Astrocyte of the spinal cord (primary cell): ENCODE measurements around the gene BBS4.

ENCODE experiments used
- DNase-seq: peaks from one replicate; pipeline ENCODE4 v3.0.0; 2011; ENCODE audit warnings: low read depth, low spot score
- H3K4me3 ChIP-seq: 2 replicates; pipeline ENCODE4 v1.5.1; 2011; ENCODE audit warnings: low read depth, mild to moderate bottlenecking, low read length, moderate library complexity
- in situ Hi-C: cut with HindIII; loops from 2 replicates; pipeline ENCODE4 v1.10.0; 2017; ENCODE audit warnings: low sequenced_read_pairs
- TF ChIP-seq, protein P1 (sequence below): IDR thresholded peaks from 2 replicates; pipeline ENCODE4 v1.5.1; 2012; ENCODE audit warnings: low read depth, mild to moderate bottlenecking, low read length, inconsistent platforms

Gene BBS4

DNA sequence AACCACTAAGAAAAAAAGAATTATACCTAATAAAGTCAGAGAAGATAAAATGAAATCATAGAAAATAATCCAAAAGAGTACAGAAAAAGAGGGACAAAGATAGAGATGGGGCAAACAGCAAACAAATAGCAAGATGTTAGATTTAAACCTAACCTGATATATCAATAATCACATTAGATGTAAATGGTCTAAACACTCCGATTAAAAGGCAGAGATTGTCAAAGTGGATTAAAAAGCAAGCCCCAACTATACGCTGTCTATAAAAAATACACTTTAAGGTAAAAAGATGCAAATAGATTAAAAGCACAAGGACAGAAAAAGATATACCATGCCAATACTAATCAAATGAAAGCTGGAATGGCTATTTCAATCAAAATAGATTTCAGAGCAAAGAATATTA, 80.8 kb downstream of the BBS4 start:
- in situ Hi-C loops: no loop called here
- no peak for DNase-seq
- TF ChIP-seq, protein P1, sequence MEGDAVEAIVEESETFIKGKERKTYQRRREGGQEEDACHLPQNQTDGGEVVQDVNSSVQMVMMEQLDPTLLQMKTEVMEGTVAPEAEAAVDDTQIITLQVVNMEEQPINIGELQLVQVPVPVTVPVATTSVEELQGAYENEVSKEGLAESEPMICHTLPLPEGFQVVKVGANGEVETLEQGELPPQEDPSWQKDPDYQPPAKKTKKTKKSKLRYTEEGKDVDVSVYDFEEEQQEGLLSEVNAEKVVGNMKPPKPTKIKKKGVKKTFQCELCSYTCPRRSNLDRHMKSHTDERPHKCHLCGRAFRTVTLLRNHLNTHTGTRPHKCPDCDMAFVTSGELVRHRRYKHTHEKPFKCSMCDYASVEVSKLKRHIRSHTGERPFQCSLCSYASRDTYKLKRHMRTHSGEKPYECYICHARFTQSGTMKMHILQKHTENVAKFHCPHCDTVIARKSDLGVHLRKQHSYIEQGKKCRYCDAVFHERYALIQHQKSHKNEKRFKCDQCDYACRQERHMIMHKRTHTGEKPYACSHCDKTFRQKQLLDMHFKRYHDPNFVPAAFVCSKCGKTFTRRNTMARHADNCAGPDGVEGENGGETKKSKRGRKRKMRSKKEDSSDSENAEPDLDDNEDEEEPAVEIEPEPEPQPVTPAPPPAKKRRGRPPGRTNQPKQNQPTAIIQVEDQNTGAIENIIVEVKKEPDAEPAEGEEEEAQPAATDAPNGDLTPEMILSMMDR: no peak
- no peak overlapping the region for H3K4me3 ChIP-seq

DNA sequence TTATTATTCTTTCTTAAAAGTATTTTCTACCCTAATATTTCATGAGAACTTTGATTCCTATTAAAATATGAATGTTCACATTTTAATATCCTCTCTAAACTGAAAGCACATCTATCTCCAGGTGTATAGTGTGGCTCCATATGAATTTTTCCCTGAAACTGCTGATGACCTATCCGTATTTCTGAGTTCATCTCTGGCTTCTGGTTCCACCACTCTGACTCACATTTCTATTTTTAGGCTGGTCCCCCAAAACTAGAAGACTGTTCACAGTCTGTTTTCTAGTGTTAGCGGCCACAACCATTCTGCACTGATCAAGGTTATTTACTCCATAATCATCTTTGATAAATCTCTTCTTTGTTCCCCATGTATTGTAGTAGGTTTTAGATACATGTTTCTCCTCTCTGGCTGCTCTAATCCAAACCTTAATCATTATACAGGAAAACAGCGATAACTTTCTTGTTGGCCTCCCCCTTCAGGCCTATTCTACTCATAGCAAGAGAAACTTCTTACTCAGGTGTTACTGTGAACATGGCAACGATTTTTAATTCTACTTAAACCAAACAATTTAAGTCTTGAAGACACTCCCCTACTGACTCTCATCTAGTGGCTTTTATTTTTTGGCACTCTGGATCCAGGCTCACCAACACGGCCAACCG, 84.8 kb downstream of the BBS4 start:
- H3K4me3 ChIP-seq: no peak overlapping the region
- TF ChIP-seq, protein P1: peak; percentile 40
- in situ Hi-C loops: no loop called here
- DNase-seq: no peak

DNA sequence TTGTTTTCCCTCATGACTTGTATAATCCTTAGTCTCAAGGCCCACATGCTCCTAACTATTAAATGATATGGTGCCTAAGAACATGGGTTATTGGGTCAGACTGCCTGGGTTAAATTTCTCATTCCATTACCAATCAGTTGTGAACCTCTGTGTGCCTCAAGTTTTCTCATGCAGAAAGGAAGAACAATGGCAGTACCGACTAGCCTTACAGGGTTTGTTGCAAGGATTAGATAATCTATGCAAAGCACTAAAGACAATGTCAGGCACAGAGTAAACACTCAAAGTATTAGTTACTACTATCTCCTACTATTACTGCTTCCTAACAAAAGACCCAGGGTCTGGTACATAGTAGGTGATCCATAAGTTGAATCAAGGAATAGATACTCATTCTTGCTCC, 85.3 kb downstream of the BBS4 start:
- no peak for DNase-seq
- TF ChIP-seq, protein P1: no peak
- H3K4me3 ChIP-seq: no peak overlapping the region
- in situ Hi-C loops: no loop called here

DNA sequence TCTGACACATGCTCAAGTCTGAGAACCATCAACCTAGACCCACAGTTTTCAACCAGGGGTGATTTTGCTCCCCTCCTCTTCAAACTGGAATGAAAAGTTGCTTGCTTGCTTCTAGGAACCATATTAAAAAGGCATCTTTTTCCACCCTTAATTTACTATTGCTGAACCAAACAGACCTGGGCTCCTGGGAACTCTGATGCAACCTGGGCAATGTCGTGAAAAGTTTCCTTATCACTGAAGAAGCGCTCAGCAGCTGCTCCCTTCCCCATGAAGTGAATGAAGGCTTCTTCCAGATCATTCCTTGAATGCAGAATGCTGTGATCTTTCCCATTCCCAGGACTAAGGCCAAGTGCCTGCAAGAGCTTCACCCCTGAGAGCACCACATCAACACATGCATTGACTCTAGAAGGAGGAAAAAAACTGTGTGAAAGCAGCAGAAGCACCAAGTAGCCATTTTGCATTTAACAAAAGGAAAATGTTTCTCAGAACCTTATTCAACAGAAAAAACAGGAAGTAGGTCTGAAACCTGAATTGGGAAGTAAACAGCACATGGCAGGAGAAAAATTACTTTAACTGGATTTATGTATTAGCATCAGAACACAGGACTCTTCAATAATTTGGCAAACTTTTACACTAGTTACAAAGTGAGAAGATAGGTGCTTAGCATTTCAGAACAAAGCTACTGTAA, 88.8 kb downstream of the BBS4 start:
- no peak for DNase-seq
- in situ Hi-C loops: no loop called here
- TF ChIP-seq, protein P1: no peak
- no peak overlapping the region for H3K4me3 ChIP-seq

DNA sequence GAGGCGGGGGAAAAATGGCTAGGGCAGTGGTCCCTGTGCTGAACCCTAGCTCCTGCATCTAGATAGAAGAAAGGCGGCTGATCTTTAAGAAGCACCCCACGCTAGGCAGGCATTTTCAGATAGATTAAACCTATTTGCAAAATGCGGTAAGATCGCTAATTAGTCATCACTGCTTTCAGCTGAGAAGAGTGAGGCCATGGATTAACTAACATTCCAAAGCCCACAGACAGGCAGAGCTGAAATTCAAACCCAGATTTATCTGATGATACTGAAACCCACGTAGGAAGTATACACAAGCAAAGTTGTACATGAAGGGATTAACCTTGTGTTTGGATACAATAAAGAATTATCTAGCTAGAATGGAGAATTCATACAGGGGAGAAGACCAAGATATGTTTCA, 92.8 kb downstream of the BBS4 start:
- no peak overlapping the region for H3K4me3 ChIP-seq
- TF ChIP-seq, protein P1: no peak
- DNase-seq: no peak
- in situ Hi-C loops: no loop called here

DNA sequence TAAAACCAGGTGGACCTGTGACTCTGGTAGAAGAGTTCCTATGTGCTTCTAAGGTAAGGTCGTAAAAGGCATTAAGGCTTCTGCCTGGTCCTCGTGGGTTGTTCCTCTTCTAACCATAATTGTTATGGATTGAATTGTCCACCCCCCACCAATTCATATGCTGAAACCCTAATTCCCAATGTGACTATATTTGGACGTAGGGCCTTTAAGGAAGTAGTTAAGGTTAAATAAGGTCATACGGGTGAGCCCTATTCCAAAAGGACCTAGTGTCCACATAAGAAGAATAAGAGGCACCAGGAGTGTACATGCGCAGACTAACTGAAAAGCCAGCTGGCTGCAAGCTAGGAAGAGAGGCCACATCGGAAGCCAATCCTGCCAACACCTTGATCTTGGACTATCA, 95.6 kb downstream of the BBS4 start:
- TF ChIP-seq, protein P1: no peak
- DNase-seq: no peak
- in situ Hi-C loops: no loop called here
- H3K4me3 ChIP-seq: no peak overlapping the region
